ENCODE results near the gene CDH8. TPM values are rescaled to one million over a fixed set of nuclear protein-coding genes. Genes with fewer than 3 reads are reported as not detected.

The CDH8 gene
- total RNA-seq, 2 experiments from 2014 or later = not detected

DNA sequence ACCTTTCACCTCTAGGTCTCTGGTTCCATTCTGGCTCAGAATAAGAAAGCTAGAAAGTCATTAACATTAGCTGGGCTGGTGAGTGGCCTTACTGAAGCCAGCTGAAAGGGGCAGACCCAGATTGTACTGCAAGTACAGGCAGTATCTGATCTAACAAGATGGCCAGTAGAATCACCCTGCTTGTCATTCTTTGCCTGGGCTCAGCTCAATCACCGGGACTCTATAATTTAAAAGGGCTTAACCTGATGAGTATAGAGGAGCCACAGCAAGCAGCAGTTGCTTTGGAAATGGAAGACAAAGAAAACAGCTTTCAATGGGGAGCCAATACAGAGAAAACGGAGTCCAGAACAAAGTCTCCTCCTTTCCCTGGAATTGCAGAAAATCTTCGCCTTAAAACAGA, 13.6 kb downstream of the CDH8 start:
- CTCF ChIA-PET (ENCODE audit: unreplicated experiment) = no interaction called here
- no peak for DNase-seq (ENCODE audit: low spot score)
- TF ChIP-seq, protein P1, sequence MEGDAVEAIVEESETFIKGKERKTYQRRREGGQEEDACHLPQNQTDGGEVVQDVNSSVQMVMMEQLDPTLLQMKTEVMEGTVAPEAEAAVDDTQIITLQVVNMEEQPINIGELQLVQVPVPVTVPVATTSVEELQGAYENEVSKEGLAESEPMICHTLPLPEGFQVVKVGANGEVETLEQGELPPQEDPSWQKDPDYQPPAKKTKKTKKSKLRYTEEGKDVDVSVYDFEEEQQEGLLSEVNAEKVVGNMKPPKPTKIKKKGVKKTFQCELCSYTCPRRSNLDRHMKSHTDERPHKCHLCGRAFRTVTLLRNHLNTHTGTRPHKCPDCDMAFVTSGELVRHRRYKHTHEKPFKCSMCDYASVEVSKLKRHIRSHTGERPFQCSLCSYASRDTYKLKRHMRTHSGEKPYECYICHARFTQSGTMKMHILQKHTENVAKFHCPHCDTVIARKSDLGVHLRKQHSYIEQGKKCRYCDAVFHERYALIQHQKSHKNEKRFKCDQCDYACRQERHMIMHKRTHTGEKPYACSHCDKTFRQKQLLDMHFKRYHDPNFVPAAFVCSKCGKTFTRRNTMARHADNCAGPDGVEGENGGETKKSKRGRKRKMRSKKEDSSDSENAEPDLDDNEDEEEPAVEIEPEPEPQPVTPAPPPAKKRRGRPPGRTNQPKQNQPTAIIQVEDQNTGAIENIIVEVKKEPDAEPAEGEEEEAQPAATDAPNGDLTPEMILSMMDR (conservative IDR thresholded peaks at IDR 0.05; ENCODE audit: low read length) = no peak
- no peak for TF ChIP-seq EZH2phosphoT487 (IDR thresholded peaks at IDR 0.05; ENCODE audit: borderline replicate concordance, low read depth, low read length)
- Histone ChIP-seq H2AFZ (ENCODE audit: low read length) (no peak overlapping the region), H4K20me1 (ENCODE audit: insufficient read depth, low read length) (no peaks in the 10 kb centered on the region), H3K9me3 (ENCODE audit: low read length) (no peaks in the 10 kb centered on the region), H3K36me3 (ENCODE audit: insufficient read depth, low read length) (no peaks in the 10 kb centered on the region), H3K4me1 (ENCODE audit: insufficient read depth, low read length, poor library complexity, severe bottlenecking) (no peaks in the 10 kb centered on the region), H3K27ac (ENCODE audit: low read depth, low read length, poor library complexity, severe bottlenecking) (no peak overlapping the region), H3K4me2 (ENCODE audit: low read length) (no peak overlapping the region), H3K79me2 (ENCODE audit: insufficient read depth, low read depth, low read length) (no peaks in the 10 kb centered on the region), H3K4me3 (ENCODE audit: low read depth, low read length, poor library complexity, severe bottlenecking) (no peak overlapping the region), H3K9me2 (ENCODE audit: insufficient read depth, low read length) (no peaks in the 10 kb centered on the region)
- POLR2A ChIA-PET = interaction anchor here (1.0 kb wide), 1 partner anchor 14 kb away, joined by 6 read pairs; no protein-coding TSS in a partner anchor
- no TSS peak for BruUV-seq (replicated peaks)
- intact Hi-C loops (cut with micrococcal nuclease; ENCODE audit: unreplicated experiment) = no loop called here

DNA sequence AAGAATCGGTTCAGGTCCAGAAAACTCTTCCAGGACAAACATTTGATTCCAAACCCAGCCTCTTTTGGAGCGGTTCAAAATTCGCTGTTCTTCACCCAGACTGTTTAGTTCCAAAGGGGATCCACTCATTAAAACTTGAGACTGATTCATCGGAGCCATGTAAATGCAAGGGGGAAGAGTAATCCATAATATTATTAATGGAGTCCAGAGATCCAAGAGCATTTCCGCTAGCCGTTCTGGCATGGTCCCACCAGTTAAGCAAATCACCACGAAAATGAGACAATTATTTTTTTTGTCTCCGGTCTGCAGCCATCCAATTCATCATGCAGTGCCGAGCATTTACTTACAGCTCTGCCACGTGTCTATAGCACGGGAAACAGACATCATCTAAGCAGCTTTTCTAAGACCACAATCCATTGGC, 15.1 kb downstream of the CDH8 start:
- no peak for DNase-seq (ENCODE audit: low spot score)
- no peaks in the 10 kb centered on the region for H3K79me2 ChIP-seq (ENCODE audit: insufficient read depth, low read depth, low read length)
- H3K4me2 ChIP-seq (ENCODE audit: low read length) = no peak overlapping the region
- BruUV-seq (replicated peaks) = no TSS peak
- no peak overlapping the region for H2AFZ ChIP-seq (ENCODE audit: low read length)
- no peaks in the 10 kb centered on the region for H4K20me1 ChIP-seq (ENCODE audit: insufficient read depth, low read length)
- H3K9me2 ChIP-seq (ENCODE audit: insufficient read depth, low read length) = no peaks in the 10 kb centered on the region
- H3K36me3 ChIP-seq (ENCODE audit: insufficient read depth, low read length) = no peaks in the 10 kb centered on the region
- ChIA-PET POLR2A (interaction anchor here (0.7 kb wide), 1 partner anchor 9 kb away, joined by 3 read pairs; no protein-coding TSS in a partner anchor), CTCF (ENCODE audit: unreplicated experiment) (no interaction called here)
- no peaks in the 10 kb centered on the region for H3K4me1 ChIP-seq (ENCODE audit: insufficient read depth, low read length, poor library complexity, severe bottlenecking)
- no peaks in the 10 kb centered on the region for H3K9me3 ChIP-seq (ENCODE audit: low read length)
- no peak overlapping the region for H3K27ac ChIP-seq (ENCODE audit: low read depth, low read length, poor library complexity, severe bottlenecking)
- TF ChIP-seq, protein P1 (conservative IDR thresholded peaks at IDR 0.05; ENCODE audit: low read length) = no peak
- no peak for TF ChIP-seq EZH2phosphoT487 (IDR thresholded peaks at IDR 0.05; ENCODE audit: borderline replicate concordance, low read depth, low read length)
- H3K4me3 ChIP-seq (ENCODE audit: low read depth, low read length, poor library complexity, severe bottlenecking) = no peak overlapping the region
- intact Hi-C loops (cut with micrococcal nuclease; ENCODE audit: unreplicated experiment) = no loop called here

DNA sequence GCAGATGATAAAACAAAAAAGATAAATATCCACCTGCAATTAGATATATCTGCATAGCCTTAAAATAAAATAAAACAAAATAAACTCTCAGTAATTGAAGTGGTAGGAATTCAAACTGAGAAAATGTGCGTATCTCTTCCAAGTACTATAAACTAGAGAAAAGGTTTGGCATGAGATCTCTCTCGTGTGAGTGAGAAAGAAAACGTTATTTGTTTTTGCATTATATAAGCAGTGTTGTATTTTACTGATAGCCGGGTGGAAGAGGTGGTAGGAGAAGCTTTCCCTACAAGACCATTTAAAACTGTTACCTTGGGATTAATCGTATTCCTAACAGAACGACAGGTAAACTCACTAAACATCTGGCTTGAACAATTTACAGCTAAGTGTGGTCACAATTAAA, 15.6 kb downstream of the CDH8 start:
- no TSS peak for BruUV-seq (replicated peaks)
- intact Hi-C loops (cut with micrococcal nuclease; ENCODE audit: unreplicated experiment) = no loop called here
- Histone ChIP-seq H3K36me3 (ENCODE audit: insufficient read depth, low read length) (no peaks in the 10 kb centered on the region), H2AFZ (ENCODE audit: low read length) (no peak overlapping the region), H3K4me1 (ENCODE audit: insufficient read depth, low read length, poor library complexity, severe bottlenecking) (no peaks in the 10 kb centered on the region), H3K4me2 (ENCODE audit: low read length) (no peak overlapping the region), H3K9me2 (ENCODE audit: insufficient read depth, low read length) (no peaks in the 10 kb centered on the region), H3K27ac (ENCODE audit: low read depth, low read length, poor library complexity, severe bottlenecking) (no peak overlapping the region), H3K79me2 (ENCODE audit: insufficient read depth, low read depth, low read length) (no peaks in the 10 kb centered on the region), H4K20me1 (ENCODE audit: insufficient read depth, low read length) (no peaks in the 10 kb centered on the region), H3K4me3 (ENCODE audit: low read depth, low read length, poor library complexity, severe bottlenecking) (no peak overlapping the region), H3K9me3 (ENCODE audit: low read length) (no peaks in the 10 kb centered on the region)
- POLR2A ChIA-PET = interaction anchor here (0.5 to 0.7 kb wide), 2 partner anchors 9 to 388 kb away, joined by 3 to 4 read pairs; no protein-coding TSS in a partner anchor
- no peak for TF ChIP-seq EZH2phosphoT487 (IDR thresholded peaks at IDR 0.05; ENCODE audit: borderline replicate concordance, low read depth, low read length)
- TF ChIP-seq, protein P1 (conservative IDR thresholded peaks at IDR 0.05; ENCODE audit: low read length) = no peak
- CTCF ChIA-PET (ENCODE audit: unreplicated experiment) = no interaction called here
- no peak for DNase-seq (ENCODE audit: low spot score)
